GM19455 (cell line): Measurements from ENCODE around the gene DET1.

Experiments
- ATAC-seq: cut with Tn5 transposase; IDR thresholded peaks from one replicate; pipeline ENCODE4 v1.9.1; 2021; ENCODE audit not compliant: unreplicated experiment

Gene DET1

GRCh38 chr15:88467935-88468528 is 78.4 kb downstream of the DET1 start:
- no peak for ATAC-seq

DNA sequence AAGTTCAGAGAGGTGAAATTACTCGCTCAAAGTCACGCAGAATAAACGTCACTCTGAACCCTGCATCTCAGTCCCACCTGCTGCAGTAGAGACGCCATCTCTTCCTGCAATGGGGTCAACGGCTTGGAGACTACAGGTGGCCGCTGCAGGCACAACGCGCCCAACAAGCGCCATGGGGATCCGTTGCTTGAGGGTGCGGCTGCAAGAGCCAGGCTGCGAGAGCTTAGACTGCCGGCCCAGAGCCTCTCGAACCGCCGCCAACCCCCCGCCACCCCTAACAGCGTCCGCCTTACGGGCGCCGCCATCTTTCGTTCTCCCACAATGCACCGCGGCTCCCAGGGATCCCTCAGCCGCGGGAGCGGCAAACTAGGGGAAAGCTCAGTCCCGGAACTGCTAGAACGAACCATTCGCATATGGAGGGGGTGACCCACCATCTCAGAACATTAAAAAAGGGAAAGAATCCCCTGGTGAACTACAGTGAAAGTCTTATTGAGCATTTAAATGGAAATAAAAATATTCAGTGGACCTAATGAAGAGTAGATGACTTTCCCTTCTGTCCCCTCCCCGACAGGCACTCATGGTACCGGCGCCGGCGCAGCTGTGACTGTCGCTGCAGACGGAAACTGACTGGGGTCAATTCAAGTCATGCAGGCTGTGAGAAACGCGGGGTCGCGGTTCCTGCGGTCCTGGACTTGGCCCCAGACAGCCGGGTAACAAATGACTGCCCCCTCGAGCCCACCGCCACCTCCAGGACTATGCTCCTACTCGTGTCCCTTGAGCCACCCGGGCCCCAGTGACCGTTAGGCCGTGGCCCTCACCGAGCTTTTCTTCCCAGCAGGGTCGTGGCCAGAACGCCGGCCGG is 79.2 kb downstream of the DET1 start, which contains the start of the genes MRPL46 and MRPS11:
Gene MRPL46 (minus strand): TSS at position 316 of the 862 bp plus-strand sequence. CDS start 11 bp downstream, at position 305.
Gene MRPS11 (plus strand): TSS at position 636 of the 862 bp plus-strand sequence. CDS start 10 bp downstream, at position 646.
- ATAC-seq, result peak; percentile 90

GRCh38 chr15:88465633-88466224 is 80.8 kb downstream of the DET1 start:
- no peak for ATAC-seq

DNA sequence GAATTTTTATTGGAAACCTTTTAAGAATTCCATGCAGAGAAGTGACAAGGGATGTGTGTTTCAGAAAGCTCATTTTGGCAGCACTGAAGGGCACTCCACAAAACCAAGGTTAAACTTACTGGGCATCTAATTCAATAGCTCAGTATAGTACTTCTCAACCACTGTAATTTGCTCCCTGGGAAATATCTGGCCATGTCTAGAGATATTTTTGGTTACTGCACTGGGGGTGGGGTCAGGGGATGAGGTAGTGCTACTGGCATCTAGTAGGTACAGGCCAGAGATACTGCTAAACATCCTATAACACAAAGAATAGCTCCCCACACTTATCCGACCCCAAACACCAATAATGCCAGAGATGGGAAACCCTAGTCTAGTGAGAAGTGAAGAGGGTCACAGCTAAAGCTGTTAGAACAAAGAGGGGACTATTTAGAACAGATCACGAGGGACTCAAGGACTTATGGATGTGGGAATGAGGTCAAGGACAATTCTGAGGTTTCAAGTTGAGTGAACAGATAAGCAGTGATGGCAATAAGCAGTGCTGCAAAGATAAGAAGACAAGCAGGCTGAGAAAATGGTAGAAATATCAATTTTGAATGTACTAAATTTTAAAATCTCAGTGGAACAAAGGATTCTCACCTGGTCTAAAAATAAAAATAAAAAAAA is 82.5 kb downstream of the DET1 start:
- no peak for ATAC-seq
